ENCODE data around the gene CA7.
A peak's percentile ranks its signal among the peaks of the same experiment; 100 is the strongest.

The CA7 gene

DNA sequence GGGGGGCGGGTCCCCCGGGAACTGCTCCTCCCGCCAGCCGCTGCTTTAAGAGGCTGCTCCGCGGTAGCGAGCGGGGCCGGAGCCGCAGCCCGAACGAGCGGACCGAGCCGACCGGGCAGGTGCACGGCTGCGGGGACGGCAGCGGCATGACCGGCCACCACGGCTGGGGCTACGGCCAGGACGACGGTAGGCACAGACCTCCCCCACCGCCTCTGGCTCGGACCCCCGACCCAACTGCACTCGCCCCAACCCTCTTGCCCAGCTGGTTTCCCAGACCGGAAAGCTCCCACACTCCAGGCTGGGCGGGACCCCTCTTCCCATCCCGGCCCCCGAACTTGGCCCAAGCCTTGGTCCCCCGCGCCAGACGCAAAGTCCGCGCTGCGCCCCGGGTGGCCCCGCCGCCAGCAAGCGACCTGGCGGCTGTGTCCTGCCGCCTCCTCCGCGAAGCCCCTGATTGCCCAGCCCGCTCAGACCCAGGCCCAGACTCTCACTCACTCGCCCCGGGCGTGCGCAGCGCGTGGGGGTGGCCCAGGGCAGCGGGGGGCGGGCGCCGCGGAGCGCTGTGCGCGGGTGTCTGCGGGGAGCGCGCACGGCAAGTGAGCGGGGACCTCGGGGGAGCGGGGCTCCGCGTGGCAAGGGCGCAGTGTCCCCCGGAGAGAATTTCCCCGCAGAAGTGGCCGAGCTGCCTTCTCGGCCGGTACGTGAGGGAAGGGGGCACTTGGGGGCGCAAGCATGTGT lies at the start of gene CA7:
TSS of gene CA7 (plus strand) at position 73 of the 738 bp plus-strand sequence. CDS start at position 147, 74 bp downstream.
- DNase-seq (ENCODE audit: low spot score) = no peak

DNA sequence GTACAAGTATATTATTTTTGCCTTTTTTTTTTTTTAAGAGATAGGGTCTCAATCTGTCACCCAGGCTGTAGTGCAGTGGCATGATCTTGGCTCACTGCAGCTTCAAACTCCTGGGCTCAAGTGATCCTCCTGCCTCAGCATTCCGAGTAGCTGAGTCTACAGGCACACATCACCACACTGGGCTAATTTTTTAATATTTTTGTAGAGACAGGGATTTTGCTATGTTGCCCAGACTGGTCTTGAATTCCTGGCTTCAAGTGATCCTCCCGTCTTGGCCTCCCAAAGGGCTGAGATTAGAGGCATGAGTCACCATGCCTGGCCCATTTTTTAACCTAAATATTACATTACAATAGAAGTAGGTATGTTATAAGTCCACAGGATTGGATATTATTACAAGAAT lies 46.1 kb upstream of the CA7 start:
- DNase-seq (ENCODE audit: low spot score) = peak; percentile 7

DNA sequence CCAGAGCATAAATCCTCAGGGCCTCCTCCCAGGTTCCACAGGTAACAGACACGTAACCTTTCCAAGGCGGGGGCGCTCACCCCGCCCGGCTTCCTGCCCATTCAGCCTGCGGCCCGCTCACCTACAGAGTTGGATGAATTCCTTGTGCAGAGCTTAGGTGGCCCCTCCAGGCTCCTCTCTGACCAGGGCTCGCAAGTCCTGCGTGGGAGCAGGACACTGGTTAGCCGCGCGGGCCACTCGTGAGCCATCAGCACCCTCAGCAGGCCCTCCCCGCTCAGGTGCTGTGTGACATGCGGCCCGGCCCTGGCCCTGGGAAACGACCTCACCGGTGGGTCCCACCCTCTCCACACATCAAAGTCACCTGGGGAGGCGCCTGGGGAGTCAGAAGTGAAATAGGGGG lies 43.4 kb upstream of the CA7 start:
- no peak for DNase-seq (ENCODE audit: low spot score)

- no peak for DNase-seq (ENCODE audit: low spot score)
Observed at GRCh38 chr16:66801320-66802105, 42.7 kb upstream of the CA7 start, which contains the start of gene TERB1. TSS of gene TERB1 (minus strand) at chr16:66801584. CDS start at chr16:66796798, 4,786 bp downstream.

DNA sequence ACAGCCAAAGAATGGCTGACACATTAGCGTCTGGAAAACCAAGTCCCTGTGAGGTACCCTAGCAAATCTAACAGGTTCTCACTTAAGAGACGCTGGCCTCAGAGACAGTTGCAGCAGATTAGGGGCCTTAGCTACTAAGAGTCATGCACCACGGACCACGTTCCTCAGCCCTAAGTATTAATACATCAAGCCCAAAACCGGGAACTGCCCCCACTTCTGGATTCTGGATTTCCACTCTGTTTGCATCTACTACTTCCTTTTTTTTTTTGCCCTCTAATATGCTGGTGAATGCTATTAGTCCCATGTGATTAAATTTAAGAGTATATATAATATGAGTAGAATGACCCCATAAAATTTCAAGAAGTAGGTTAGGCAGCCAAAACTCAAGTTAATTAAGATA lies 42.1 kb upstream of the CA7 start:
- no peak for DNase-seq (ENCODE audit: low spot score)

DNA sequence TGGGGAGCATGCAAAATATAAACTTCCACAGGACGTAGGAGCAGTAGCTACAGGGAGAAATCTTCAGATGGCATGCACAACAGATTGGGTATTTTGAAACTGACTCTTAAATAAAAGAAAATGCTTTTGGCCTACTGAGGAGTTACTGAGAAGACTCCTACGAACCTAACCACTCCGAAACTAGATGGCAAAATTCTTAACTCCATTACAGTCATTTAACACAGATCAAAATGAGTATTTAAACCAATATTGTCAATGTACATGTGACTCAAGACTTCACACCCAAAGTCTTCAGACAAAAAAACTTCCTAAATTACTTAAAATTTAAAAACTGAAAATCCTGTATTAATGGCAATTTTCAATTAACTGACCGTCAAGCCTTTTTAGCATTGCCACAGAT lies 34.4 kb upstream of the CA7 start:
- DNase-seq (ENCODE audit: low spot score) = no peak

DNA sequence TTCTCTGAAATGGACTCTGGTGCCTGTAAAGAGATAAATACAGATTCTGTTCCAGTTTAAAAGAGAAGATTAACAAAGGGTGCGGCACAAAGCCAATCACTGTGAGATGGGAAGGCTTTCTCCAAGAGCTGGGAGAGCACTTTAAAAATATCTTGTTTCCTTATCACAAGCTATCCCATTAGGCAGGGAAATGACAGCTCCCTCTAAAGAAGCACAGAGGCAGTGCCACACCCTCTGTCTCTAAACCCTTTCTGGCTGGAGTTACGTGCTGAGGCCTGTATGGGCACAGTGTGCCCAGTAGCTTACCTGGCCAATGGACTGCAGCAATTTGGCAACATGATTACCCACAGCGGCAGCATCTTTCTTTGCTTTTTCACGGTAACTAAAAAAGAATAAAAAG lies 33.8 kb upstream of the CA7 start:
- no peak for DNase-seq (ENCODE audit: low spot score)

DNA sequence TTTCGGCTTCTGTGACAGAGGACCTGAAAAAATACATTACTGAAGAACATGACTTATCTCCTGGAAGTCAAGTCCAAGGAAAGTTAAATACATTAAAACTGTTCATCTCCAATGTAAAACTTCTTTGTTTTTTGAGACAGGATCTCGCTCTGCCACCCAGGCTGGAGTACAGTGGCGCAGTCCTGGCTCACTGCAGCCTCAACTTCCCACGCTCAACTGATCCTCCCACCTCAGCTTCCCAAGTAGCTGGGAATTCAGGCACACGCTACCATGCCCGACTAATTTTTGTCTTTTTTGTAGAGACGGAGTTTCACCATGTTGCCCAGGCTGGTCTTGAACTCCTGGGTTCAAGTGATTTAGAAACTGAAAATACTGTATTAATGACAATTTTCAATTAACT lies 33.2 kb upstream of the CA7 start:
- DNase-seq (ENCODE audit: low spot score) = no peak

DNA sequence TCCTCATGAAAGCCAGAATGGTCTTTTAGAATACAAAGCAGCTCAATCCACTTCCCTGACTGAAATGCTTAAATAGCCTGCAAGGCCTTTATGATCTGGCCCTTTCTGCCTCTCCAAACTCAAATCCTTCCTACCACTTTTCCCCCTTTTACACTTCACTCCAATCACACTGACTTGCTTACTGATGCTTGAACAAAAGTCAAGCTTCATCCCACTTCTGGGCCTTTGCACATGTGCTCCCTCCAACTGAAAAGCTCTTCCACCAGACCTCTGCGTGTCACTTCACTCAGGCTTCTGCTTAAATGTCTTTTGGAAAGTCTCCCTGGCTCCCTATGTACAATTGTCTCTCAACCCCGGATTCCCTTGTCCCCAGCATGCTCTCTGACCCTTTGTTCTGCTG lies 29.5 kb upstream of the CA7 start:
- no peak for DNase-seq (ENCODE audit: low spot score)

- peak; percentile 44 for DNase-seq (ENCODE audit: low spot score)
Observed at GRCh38 chr16:66824006-66824405, 20.2 kb upstream of the CA7 start.

DNA sequence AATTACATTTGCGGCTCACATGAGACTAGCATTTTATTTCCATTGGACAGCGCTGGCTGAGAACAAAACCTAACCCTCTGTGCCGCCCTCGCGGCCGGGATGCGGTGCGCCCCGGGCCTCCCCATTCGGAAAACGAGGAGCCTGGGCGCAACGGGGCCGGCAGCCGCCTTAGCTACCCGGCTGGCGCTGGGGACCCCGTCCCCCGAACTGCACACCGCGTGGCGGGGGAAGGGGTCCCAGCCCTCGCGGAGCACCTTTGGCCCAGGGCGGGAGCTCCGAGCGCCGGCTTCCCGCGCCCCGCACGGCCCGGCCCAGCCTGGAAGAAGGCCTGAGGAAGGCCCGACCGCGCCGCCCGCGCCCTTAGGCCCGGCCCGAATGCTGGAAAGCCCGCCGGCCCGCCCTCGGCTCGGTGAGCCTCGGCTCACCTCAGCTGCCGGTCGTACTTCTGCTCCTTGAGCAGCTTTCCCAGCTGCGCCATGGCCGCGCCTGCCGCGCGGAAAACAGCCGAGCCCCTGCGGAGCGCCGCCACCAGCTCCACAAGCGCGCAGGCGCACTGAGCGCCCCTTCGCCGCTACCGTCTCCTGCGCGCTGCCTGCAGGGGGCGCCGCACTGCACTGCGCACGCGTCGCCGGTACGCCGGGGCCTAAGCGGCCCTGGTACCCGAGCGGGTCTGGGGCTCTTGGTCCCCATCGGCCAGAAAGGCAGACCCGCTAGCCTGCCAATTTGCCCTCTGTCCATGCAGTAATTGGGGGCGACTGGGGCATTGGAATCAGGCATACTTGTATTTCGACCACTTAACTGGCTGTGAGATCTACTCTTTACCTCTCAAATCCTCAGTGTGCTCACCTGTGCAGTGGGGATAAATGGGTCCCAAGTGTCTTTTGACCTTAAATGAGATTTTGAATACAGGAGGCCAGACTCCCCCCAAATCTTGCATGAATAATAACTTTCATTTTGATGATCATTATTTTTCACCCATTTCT lies 13.5 kb upstream of the CA7 start, which contains the start of gene NAE1:
TSS of gene NAE1 (minus strand) at position 555 of the 983 bp plus-strand sequence. CDS start at position 478, 77 bp downstream.
- DNase-seq (ENCODE audit: low spot score) = peak; percentile 90

DNA sequence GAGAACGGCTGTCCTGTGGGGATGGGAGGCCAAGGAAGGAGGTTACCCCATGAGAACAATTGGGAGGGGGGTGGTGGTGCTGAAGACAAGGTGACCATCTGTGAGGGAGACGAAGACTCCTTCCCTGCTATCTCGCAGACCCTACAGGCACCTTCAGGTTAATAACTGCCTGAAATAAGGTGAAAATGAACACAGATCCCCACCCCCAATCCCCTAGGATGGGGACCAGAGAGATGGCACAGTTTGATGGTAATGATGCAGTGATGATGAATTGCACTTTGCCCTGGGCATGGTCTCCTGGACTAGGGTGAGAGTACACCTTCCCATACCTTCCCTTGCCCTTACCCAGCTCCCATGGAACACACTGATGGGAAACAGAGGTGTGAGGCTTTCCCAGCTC lies 12.0 kb upstream of the CA7 start:
- no peak for DNase-seq (ENCODE audit: low spot score)

DNA sequence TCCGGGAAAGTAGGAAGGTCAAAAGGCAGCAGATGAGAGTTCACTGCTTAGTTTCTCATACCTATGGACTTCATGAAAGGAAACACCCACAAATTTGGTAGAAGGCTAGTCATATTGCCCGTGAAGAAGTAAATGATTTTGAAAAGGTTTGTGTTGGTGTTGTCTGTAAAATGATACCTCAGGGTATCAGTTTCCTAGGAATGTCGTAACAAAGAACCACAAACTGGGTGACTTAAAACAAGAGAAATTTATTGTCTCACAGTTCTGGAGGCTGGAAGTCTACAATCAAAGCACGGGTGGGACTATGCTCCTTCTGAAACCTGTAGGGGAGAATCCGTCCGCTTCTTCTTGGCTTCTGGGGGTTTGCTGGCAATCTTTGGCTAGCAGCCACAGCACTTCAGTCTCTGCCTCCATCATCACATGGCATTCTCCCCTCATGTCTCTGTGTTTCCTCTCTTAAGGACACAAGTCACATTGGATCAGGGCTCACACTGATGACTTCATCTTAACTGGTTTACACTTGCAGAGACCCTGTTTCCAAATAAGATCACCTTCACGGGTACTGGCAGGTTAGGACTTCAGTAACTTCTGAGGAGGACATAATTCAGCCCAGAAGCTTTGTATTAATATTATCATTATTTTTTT lies 11.4 kb upstream of the CA7 start:
- DNase-seq (ENCODE audit: low spot score) = no peak

- no peak for DNase-seq (ENCODE audit: low spot score)
Observed at GRCh38 chr16:66834746-66835145, 9.5 kb upstream of the CA7 start.

DNA sequence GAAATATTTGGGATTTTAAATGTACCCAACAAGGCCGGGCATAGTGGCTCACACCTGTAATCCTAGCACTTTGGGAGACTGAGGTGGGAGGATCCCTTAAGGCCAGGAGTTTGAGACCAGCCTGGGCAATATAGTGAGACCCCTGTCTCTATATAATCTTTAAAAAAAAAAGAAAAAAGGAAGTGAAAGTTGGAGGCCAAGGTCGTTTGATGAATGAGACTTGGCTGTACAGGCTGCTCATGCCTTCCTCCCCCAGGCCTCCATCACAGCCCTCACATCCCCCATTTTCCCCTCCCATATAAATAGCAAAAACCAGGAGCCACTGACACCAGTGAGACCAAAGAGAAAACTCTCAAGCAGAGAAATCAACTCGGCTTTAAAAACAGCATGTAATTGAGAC lies 3.3 kb upstream of the CA7 start:
- no peak for DNase-seq (ENCODE audit: low spot score)

DNA sequence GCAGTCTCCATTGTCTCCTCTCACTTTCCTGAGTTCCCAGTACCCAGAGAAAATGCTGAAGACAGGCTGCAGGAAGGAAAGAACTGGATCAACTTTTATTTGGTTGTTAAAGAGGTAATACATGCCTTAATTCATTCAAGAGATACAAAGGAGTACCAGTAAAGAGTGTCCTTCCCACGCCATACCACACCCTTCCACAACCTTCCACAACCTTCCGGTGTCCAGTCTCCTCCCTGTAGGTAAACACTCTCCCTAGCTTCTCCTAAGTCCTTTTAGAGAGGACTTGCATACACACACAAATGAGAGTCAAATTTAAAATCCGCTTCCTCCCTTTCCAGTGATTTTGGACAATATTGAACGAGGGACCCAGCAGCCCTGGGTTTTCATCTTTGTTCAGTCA lies 2.8 kb upstream of the CA7 start:
- no peak for DNase-seq (ENCODE audit: low spot score)

DNA sequence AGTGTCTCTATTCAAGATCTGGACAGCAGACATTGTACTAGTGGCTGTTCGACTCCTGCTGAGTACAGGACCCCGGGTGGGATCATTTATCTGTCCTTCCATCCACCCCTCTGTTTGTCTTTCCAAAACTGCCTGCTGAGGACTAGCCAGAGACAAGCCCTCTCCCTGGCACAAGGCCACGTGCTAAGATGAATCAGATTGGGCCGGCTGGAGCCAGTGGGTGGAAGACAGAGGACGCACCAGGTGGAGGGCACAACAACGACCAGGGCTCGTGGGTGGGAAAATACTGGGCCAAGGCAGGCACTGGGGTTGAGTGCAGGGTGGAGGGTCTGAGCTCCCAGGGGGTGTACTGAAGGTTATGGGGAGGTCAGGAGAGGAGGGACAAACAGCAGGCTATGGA lies 1.4 kb upstream of the CA7 start:
- DNase-seq (ENCODE audit: low spot score) = no peak

- no peak for DNase-seq (ENCODE audit: low spot score)
Observed at GRCh38 chr16:66843191-66843590, 1.0 kb upstream of the CA7 start.

DNA sequence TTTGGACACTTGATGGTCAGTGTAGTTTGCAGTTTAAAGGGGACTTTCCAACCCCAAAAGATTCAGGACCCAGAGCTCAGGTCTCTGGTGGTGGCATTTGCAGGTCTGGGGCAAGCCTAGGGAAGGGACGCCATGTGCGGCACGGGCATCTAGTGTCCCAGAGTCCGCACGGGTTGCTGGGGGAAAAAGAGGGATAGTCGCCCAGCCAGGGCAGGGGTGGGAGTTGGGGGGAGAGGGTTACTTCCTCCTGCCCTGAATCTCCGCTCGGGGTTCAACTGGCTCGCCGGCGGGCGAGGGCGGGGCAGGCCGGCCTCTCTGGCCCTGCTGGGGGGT lies 239 bp upstream of the CA7 start:
- no peak for DNase-seq (ENCODE audit: low spot score)

DNA sequence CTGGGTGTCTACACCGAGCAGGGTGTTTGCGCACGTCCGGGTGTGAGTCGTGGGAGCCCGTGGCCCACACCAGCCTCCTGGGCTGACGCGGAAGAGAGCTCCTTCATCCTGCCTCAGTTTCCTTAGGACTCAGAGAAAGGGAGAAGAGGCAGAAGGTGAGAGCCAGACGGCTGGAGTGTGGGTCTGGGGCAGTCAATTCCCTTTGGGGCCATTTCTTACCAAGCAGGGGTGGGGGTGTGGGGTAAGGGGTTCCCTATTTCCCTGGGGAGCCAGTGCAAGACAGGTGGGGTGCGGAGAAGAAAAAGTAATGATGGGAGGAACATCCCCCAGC lies 831 bp downstream of the CA7 start:
- DNase-seq (ENCODE audit: low spot score) = no peak

DNA sequence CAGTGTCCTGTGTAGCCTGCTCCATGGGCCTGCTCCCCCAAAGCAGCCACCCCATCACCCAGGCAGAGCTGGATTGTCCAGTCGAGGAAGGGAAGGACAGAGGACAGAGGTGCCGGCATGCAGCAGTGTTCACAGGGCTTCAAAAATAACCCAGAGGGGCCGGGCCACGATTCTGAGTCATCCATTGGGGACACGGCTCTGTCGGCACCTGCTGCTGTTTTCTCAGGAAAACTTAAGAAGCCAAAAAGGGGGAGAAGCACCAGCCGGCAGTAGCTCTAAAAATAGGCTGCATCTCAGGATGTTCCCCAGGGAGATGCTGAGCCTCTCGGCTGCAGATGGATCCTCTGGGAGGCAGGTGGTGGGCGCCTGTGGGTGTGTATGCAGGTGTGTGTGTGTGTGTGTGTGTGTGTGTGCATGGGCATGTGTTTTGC lies 1.6 kb downstream of the CA7 start:
- DNase-seq (ENCODE audit: low spot score) = no peak

GRCh38 chr16:66846266-66846665 lies 2.1 kb downstream of the CA7 start:
- no peak for DNase-seq (ENCODE audit: low spot score)

All from RKO (cell line).